Activated T-helper 17 cell treated with anti-CD3 and anti-CD28 coated beads, Interleukin-2, amount 50 U/mL, for 72 hours (primary cell): ENCODE measurements around the gene AFDN. TPM values are rescaled to one million over a fixed set of nuclear protein-coding genes. Genes with fewer than 3 reads are reported as not detected.

ENCODE experiments used
- ATAC-seq: fragments of 150-1000 bp; cut with Tn5 transposase; replicated peaks from 2 replicates; pipeline ENCODE4 v1.10.0; 2021; ENCODE audit warnings: mild to moderate bottlenecking, moderate library complexity
- H3K27ac Mint-ChIP-seq: one replicate; pipeline ENCODE4 v1.8.0; 2022; ENCODE audit warnings: mixed read lengths
- H3K27me3 Mint-ChIP-seq: one replicate; pipeline ENCODE4 v1.8.0; 2022; ENCODE audit warnings: mixed read lengths
- H3K36me3 Mint-ChIP-seq: one replicate; pipeline ENCODE4 v1.8.0; 2022; ENCODE audit warnings: low read depth, mild to moderate bottlenecking, mixed read lengths
- H3K4me1 Mint-ChIP-seq: one replicate; pipeline ENCODE4 v1.8.0; 2022; ENCODE audit warnings: mixed read lengths
- H3K4me3 Mint-ChIP-seq: one replicate; pipeline ENCODE4 v1.8.0; 2022; ENCODE audit warnings: mild to moderate bottlenecking, mixed read lengths
- H3K9me3 Mint-ChIP-seq: one replicate; pipeline ENCODE4 v1.8.0; 2022; ENCODE audit warnings: mixed read lengths
- total RNA-seq, 2 donors: library from RNA; stranded (reverse); gene quantifications; one replicate each; pipeline ENCODE4 v1.2.3, GENCODE V29; 2022

Gene AFDN
- total RNA-seq, 2 donors from 2014 or later: 56.3 to 107 TPM

GRCh38 chr6:167976708-167977107, 150.0 kb downstream of the AFDN start:
- Mint-ChIP-seq H3K27ac (no peak overlapping the region), H3K36me3 (peaks cover 7% of the 10 kb centered on the region), H3K4me1 (no peaks in the 10 kb centered on the region), H3K4me3 (no peak overlapping the region), H3K27me3 (no peaks in the 10 kb centered on the region), H3K9me3 (no peaks in the 10 kb centered on the region)
- no peak for ATAC-seq

- Mint-ChIP-seq H3K4me1 (no peaks in the 10 kb centered on the region), H3K27me3 (no peaks in the 10 kb centered on the region), H3K9me3 (no peaks in the 10 kb centered on the region), H3K36me3 (no peaks in the 10 kb centered on the region), H3K4me3 (no peak overlapping the region), H3K27ac (no peak overlapping the region)
- ATAC-seq: no peak
Measured at GRCh38 chr6:167977717-167978467, 151.2 kb downstream of the AFDN start.

- Mint-ChIP-seq H3K9me3 (no peaks in the 10 kb centered on the region), H3K4me1 (no peaks in the 10 kb centered on the region), H3K27me3 (no peaks in the 10 kb centered on the region), H3K36me3 (no peaks in the 10 kb centered on the region), H3K27ac (no peak overlapping the region), H3K4me3 (no peak overlapping the region)
- ATAC-seq: no peak
Measured at GRCh38 chr6:167978607-167979006, 151.9 kb downstream of the AFDN start.

- Mint-ChIP-seq H3K27me3 (no peaks in the 10 kb centered on the region), H3K4me1 (no peaks in the 10 kb centered on the region), H3K27ac (no peak overlapping the region), H3K36me3 (no peaks in the 10 kb centered on the region), H3K9me3 (no peaks in the 10 kb centered on the region), H3K4me3 (no peak overlapping the region)
- ATAC-seq: no peak
Measured at GRCh38 chr6:167979436-167980139, 152.9 kb downstream of the AFDN start.

- Mint-ChIP-seq H3K27ac (no peak overlapping the region), H3K36me3 (no peaks in the 10 kb centered on the region), H3K4me1 (no peaks in the 10 kb centered on the region), H3K27me3 (no peaks in the 10 kb centered on the region), H3K9me3 (no peaks in the 10 kb centered on the region), H3K4me3 (no peak overlapping the region)
- no peak for ATAC-seq
Measured at GRCh38 chr6:167980911-167981580, 154.3 kb downstream of the AFDN start.

GRCh38 chr6:167981916-167982462, 155.3 kb downstream of the AFDN start:
- H3K4me3 Mint-ChIP-seq: no peak overlapping the region
- H3K9me3 Mint-ChIP-seq: no peaks in the 10 kb centered on the region
- no peak overlapping the region for H3K27ac Mint-ChIP-seq
- no peaks in the 10 kb centered on the region for H3K4me1 Mint-ChIP-seq
- ATAC-seq: no peak
- H3K27me3 Mint-ChIP-seq: no peaks in the 10 kb centered on the region
- no peaks in the 10 kb centered on the region for H3K36me3 Mint-ChIP-seq

- no peak overlapping the region for H3K4me3 Mint-ChIP-seq
- no peaks in the 10 kb centered on the region for H3K36me3 Mint-ChIP-seq
- no peaks in the 10 kb centered on the region for H3K27me3 Mint-ChIP-seq
- no peak for ATAC-seq
- H3K9me3 Mint-ChIP-seq: no peaks in the 10 kb centered on the region
- no peaks in the 10 kb centered on the region for H3K4me1 Mint-ChIP-seq
- H3K27ac Mint-ChIP-seq: no peak overlapping the region
Measured at GRCh38 chr6:167984144-167984719, 157.5 kb downstream of the AFDN start.

- Mint-ChIP-seq H3K27ac (no peak overlapping the region), H3K36me3 (no peaks in the 10 kb centered on the region), H3K4me1 (no peaks in the 10 kb centered on the region), H3K9me3 (no peaks in the 10 kb centered on the region), H3K4me3 (no peak overlapping the region), H3K27me3 (no peaks in the 10 kb centered on the region)
- ATAC-seq: no peak
Measured at GRCh38 chr6:167984876-167985604, 158.3 kb downstream of the AFDN start.

GRCh38 chr6:167985911-167986595, 159.3 kb downstream of the AFDN start:
- Mint-ChIP-seq H3K4me1 (no peaks in the 10 kb centered on the region), H3K27me3 (no peaks in the 10 kb centered on the region), H3K4me3 (no peak overlapping the region), H3K36me3 (no peaks in the 10 kb centered on the region), H3K27ac (no peak overlapping the region), H3K9me3 (no peaks in the 10 kb centered on the region)
- no peak for ATAC-seq

GRCh38 chr6:167987396-167988153, 160.9 kb downstream of the AFDN start:
- Mint-ChIP-seq H3K36me3 (no peaks in the 10 kb centered on the region), H3K27ac (peak overlapping the region; percentile 34), H3K27me3 (no peaks in the 10 kb centered on the region), H3K9me3 (no peaks in the 10 kb centered on the region), H3K4me3 (no peak overlapping the region), H3K4me1 (no peaks in the 10 kb centered on the region)
- ATAC-seq: no peak

- Mint-ChIP-seq H3K4me3 (no peak overlapping the region), H3K36me3 (no peaks in the 10 kb centered on the region), H3K9me3 (no peaks in the 10 kb centered on the region), H3K27ac (peak overlapping the region; percentile 34), H3K4me1 (no peaks in the 10 kb centered on the region), H3K27me3 (no peaks in the 10 kb centered on the region)
- ATAC-seq: no peak
Measured at GRCh38 chr6:167988154-167988495, 161.4 kb downstream of the AFDN start.

- H3K9me3 Mint-ChIP-seq: no peaks in the 10 kb centered on the region
- no peak for ATAC-seq
- no peaks in the 10 kb centered on the region for H3K36me3 Mint-ChIP-seq
- H3K27ac Mint-ChIP-seq: no peak overlapping the region
- no peak overlapping the region for H3K4me3 Mint-ChIP-seq
- no peaks in the 10 kb centered on the region for H3K4me1 Mint-ChIP-seq
- no peaks in the 10 kb centered on the region for H3K27me3 Mint-ChIP-seq
Measured at GRCh38 chr6:167988945-167989841, 162.5 kb downstream of the AFDN start.
